Lower leg skin (tissue), 4 donors: ENCODE results near the gene SSRP1. TPM values are rescaled to one million over a fixed set of nuclear protein-coding genes. Genes with fewer than 3 reads are reported as not detected.

Experiments used
- DNase-seq, 2 donors: peaks; one replicate each; pipeline ENCODE4 v3.0.0-alpha.2; 2019; ENCODE audit warnings: low spot score in 2 of 2
- H3K4me3 ChIP-seq: fragments of 200-600 bp; sonication (generic); 2 replicates; pipeline ENCODE4 v1.5.1; 2017; ENCODE audit warnings: mild to moderate bottlenecking, low read depth; ENCODE audit not compliant: poor library complexity, severe bottlenecking
- POLR2A ChIP-seq, 2 donors: fragments of 450-650 bp; IDR thresholded peaks; one replicate each; pipeline ENCODE4 v1.6.1; 2016 to 2017; ENCODE audit warnings: antibody characterized with exemption in 2 of 2, mild to moderate bottlenecking in 1 of 2, moderate library complexity in 1 of 2
- WGBS, 2 donors: methylation state at CpG; one replicate each; pipeline ENCODE4 v1.1.5; 2018; 5-methylcytosine and 5-hydroxymethylcytosine counted together
- intact Hi-C: fragments of 100-400 bp; cut with DNase I; formaldehyde crosslinking; loops from one replicate; pipeline ENCODE4 v1.15.0; 2023; ENCODE audit warnings: low total_unique reads
- total RNA-seq, 4 donors: library from RNA; depleted of rRNA; stranded (reverse); fragments of >200 nt; gene quantifications; one replicate each; pipeline ENCODE4 v1.1.0, GENCODE V29; 2016
- TF ChIP-seq, protein P1 (sequence below), 3 donors: fragments of 450-650 bp; IDR thresholded peaks; one replicate each; pipeline ENCODE4 v1.5.1; 2016; ENCODE audit warnings: antibody characterized with exemption in 3 of 3, mild to moderate bottlenecking in 3 of 3, moderate library complexity in 2 of 3

Gene SSRP1
- total RNA-seq, 4 donors from 2014 or later, result 66.1 to 76.1 (median 74.6) TPM

DNA sequence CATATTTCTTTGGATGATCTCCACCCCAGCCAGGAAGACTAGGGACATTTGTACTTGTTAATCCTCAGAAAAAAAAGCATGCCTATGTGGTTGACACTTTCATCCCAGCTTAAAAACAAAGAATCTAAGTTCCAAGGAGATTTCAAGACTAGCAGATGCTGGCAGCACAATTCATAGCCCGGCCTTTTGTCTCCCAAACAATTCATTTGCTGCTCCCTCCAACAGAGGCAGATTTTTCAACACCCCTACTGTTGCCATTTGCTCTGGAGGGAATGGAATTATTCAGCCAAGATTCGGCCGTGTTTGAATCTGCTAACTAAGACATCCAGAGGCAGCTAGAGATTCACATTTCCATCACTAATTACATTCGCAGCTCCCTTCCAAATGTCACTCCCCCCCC lies 17.8 kb upstream of the SSRP1 start:
- H3K4me3 ChIP-seq, result no peak overlapping the region
- intact Hi-C loops, result no loop called here
- TF ChIP-seq, protein P1, sequence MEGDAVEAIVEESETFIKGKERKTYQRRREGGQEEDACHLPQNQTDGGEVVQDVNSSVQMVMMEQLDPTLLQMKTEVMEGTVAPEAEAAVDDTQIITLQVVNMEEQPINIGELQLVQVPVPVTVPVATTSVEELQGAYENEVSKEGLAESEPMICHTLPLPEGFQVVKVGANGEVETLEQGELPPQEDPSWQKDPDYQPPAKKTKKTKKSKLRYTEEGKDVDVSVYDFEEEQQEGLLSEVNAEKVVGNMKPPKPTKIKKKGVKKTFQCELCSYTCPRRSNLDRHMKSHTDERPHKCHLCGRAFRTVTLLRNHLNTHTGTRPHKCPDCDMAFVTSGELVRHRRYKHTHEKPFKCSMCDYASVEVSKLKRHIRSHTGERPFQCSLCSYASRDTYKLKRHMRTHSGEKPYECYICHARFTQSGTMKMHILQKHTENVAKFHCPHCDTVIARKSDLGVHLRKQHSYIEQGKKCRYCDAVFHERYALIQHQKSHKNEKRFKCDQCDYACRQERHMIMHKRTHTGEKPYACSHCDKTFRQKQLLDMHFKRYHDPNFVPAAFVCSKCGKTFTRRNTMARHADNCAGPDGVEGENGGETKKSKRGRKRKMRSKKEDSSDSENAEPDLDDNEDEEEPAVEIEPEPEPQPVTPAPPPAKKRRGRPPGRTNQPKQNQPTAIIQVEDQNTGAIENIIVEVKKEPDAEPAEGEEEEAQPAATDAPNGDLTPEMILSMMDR (IDR thresholded peaks at IDR 0.05), result no peak
- TF ChIP-seq POLR2A (IDR thresholded peaks at IDR 0.05), result no peak
- 47 to 53% methylated on average over 4 of the region's 4 CpGs for WGBS, 2 donors
- DNase-seq, result no peak

DNA sequence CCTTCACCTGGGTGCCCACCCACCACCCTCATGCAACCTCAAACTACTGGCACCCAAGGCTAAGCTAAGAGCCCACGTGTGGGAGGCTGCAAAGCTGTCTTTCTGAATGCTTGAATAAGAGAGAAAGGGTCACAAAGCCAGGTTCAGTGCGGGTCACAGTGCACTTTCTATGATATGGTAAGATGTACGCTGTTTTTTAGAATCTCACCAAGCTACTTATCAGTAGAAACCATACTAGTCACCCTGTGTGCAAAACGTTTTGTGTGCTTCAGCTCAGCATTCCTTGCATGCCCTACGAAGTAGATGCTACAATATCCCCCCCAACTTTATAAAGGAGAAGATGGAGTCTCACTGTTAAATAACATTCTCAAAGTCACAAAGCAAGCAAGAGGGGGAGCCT lies 17.3 kb upstream of the SSRP1 start:
- intact Hi-C loops, result no loop called here
- TF ChIP-seq, protein P1 (IDR thresholded peaks at IDR 0.05), result no peak
- TF ChIP-seq POLR2A (IDR thresholded peaks at IDR 0.05), result no peak
- WGBS, 2 donors, result 66 to 77% methylated on average over 5 of the region's 5 CpGs
- no peak for DNase-seq
- no peak overlapping the region for H3K4me3 ChIP-seq

- H3K4me3 ChIP-seq, result no peak overlapping the region
- TF ChIP-seq POLR2A (IDR thresholded peaks at IDR 0.05), result no peak
- TF ChIP-seq, protein P1 (IDR thresholded peaks at IDR 0.05), result peak in 1 of 3 donors; percentile 46
- WGBS, 2 donors, result 46 to 49% methylated on average over 25 to 28 of the region's 31 CpGs
- intact Hi-C loops, result loop anchor here (10.0 kb wide), 2 partner anchors 105 to 175 kb away; no protein-coding TSS in a partner anchor
- peak in 1 of 2 donors; percentile 93 for DNase-seq
Measured at GRCh38 chr11:57349491-57350274, 14.0 kb upstream of the SSRP1 start.

- intact Hi-C loops, result loop anchor here (10.0 kb wide), 2 partner anchors 106 to 176 kb away; no protein-coding TSS in a partner anchor
- no peak for TF ChIP-seq POLR2A (IDR thresholded peaks at IDR 0.05)
- no peak overlapping the region for H3K4me3 ChIP-seq
- no peak for DNase-seq
- 91 to 92% methylated on average over 14 of the region's 14 CpGs for WGBS, 2 donors
Measured at GRCh38 chr11:57348636-57349313, 13.1 kb upstream of the SSRP1 start.

DNA sequence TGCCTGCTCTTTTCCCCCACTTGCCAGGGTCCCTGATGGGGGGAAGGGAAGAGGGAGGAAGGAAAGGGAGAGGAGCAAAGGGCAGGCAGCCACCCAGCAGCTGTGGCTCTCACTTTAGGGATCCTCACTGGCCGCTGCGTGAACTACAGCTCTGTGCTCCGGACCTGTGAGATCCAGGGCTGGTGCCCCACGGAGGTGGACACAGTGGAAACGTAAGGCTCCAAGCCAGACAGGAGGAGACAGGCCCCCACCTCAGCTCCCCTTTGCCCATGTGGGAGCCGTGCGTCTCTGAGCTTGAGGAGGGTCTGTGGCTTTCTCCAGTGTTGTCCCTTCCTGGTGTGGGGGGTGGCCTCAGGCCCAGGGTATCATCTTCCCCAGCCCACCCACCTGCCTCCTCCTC lies 12.4 kb upstream of the SSRP1 start:
- no peak for TF ChIP-seq POLR2A (IDR thresholded peaks at IDR 0.05)
- TF ChIP-seq, protein P1 (IDR thresholded peaks at IDR 0.05), result no peak
- intact Hi-C loops, result loop anchor here (10.0 kb wide), 2 partner anchors 107 to 177 kb away; no protein-coding TSS in a partner anchor
- no peak overlapping the region for H3K4me3 ChIP-seq
- WGBS, 2 donors, result 79 to 92% methylated on average over 7 of the region's 7 CpGs
- DNase-seq, result no peak

DNA sequence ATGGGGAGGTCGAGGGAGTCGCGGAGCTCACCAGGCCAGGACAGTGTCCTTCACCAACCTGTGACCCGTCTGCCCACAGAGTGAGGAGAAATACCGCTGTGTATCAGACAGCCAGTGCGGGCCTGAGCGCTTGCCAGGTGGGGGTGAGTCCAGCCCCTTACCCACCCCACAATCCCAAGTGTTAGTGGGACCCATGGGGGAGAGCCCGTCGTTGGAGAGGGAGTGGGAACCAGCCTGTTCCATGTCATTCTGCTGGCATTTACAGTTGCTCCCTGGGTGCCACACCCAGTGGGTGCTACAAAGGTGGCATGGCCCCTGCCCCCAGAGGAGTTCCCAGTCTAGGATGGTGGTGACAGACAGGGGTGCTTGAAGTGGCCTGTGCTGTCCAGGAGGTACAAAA lies 11.6 kb upstream of the SSRP1 start:
- 77 to 86% methylated on average over 9 of the region's 9 CpGs for WGBS, 2 donors
- TF ChIP-seq, protein P1 (IDR thresholded peaks at IDR 0.05), result no peak
- no peak overlapping the region for H3K4me3 ChIP-seq
- no peak for DNase-seq
- intact Hi-C loops, result loop anchor here (10.0 kb wide), 2 partner anchors 107 to 177 kb away; no protein-coding TSS in a partner anchor
